Smooth muscle cell (in vitro differentiated cells): Measurements from ENCODE around the gene SMG9. TPM values are rescaled to one million over a fixed set of nuclear protein-coding genes. Genes with fewer than 3 reads are reported as not detected.

Experiments used
- DNase-seq: peaks from one replicate; lab custom pipeline; 2025; ENCODE audit not compliant: unreplicated experiment; lab: John Stamatoyannopoulos, UW
- H2AFZ ChIP-seq: fragments of 200-600 bp; sonication (generic); 2 replicates; pipeline ENCODE4 v1.6.0; 2016; ENCODE audit warnings: antibody characterized with exemption, low read depth, mild to moderate bottlenecking
- H3F3A ChIP-seq: fragments of 200-600 bp; sonication (generic); 2 replicates; pipeline ENCODE4 v1.6.0; 2017; ENCODE audit warnings: antibody characterized with exemption, low read depth
- H3K27ac ChIP-seq: fragments of 200-600 bp; sonication (generic); 2 replicates; pipeline ENCODE4 v1.5.1; 2016; ENCODE audit warnings: low read depth, mild to moderate bottlenecking
- H3K27me3 ChIP-seq: fragments of 200-600 bp; sonication (generic); 2 replicates; pipeline ENCODE4 v1.6.1; 2016; ENCODE audit warnings: low read depth, mild to moderate bottlenecking
- H3K36me3 ChIP-seq: fragments of 200-600 bp; sonication (generic); 2 replicates; pipeline ENCODE4 v1.5.1; 2016; ENCODE audit warnings: low read depth
- H3K4me1 ChIP-seq: fragments of 200-600 bp; sonication (generic); 2 replicates; pipeline ENCODE4 v1.5.1; 2016; ENCODE audit warnings: low read depth
- H3K4me2 ChIP-seq: fragments of 200-600 bp; sonication (generic); 2 replicates; pipeline ENCODE4 v1.6.0; 2016; ENCODE audit warnings: mild to moderate bottlenecking
- H3K4me3 ChIP-seq: fragments of 200-600 bp; sonication (generic); 2 replicates; pipeline ENCODE4 v1.5.1; 2016; ENCODE audit warnings: mild to moderate bottlenecking
- H3K79me2 ChIP-seq: fragments of 200-600 bp; sonication (generic); 2 replicates; pipeline ENCODE4 v1.6.0; 2016; ENCODE audit warnings: low read depth, mild to moderate bottlenecking
- H3K9ac ChIP-seq: fragments of 200-600 bp; sonication (generic); 2 replicates; pipeline ENCODE4 v1.6.0; 2016; ENCODE audit warnings: low read depth
- H3K9me3 ChIP-seq: fragments of 200-600 bp; sonication (generic); replicated peaks from 2 replicates; pipeline ENCODE4 v1.5.1; 2016; ENCODE audit warnings: low read depth
- H4K20me1 ChIP-seq: fragments of 200-600 bp; sonication (generic); 2 replicates; pipeline ENCODE4 v1.6.0; 2016; ENCODE audit warnings: low read depth
- WGBS: methylation state at CpG from one replicate; pipeline ENCODE4 v1.1.7; 2016; ENCODE audit warnings: low lambda C conversion rate; 5-methylcytosine and 5-hydroxymethylcytosine counted together
- polyA plus RNA-seq: library from polyadenylated mRNA; unstranded; fragments of >200 nt; fragmentation: Nextera tagmentation; extraction: Ambion mirVana; gene quantifications from 2 replicates; pipeline ENCODE4 v1.2.1, GENCODE V29; 2016
- total RNA-seq: library from RNA; depleted of rRNA; stranded (reverse); fragments of >200 nt; gene quantifications from 2 replicates; pipeline ENCODE4 v1.2.3, GENCODE V29; 2014
- TF ChIP-seq, protein P1 (sequence below): fragments of 200-600 bp; sonication (generic); IDR thresholded peaks from 2 replicates; pipeline ENCODE4 v1.5.1; 2017; ENCODE audit warnings: borderline replicate concordance, mild to moderate bottlenecking, antibody characterized with exemption; ENCODE audit not compliant: insufficient read depth, poor library complexity, severe bottlenecking

SMG9 gene
- total and polyA plus RNA-seq, 2 experiments from 2014 or later = 13.2 to 39.2 TPM

DNA sequence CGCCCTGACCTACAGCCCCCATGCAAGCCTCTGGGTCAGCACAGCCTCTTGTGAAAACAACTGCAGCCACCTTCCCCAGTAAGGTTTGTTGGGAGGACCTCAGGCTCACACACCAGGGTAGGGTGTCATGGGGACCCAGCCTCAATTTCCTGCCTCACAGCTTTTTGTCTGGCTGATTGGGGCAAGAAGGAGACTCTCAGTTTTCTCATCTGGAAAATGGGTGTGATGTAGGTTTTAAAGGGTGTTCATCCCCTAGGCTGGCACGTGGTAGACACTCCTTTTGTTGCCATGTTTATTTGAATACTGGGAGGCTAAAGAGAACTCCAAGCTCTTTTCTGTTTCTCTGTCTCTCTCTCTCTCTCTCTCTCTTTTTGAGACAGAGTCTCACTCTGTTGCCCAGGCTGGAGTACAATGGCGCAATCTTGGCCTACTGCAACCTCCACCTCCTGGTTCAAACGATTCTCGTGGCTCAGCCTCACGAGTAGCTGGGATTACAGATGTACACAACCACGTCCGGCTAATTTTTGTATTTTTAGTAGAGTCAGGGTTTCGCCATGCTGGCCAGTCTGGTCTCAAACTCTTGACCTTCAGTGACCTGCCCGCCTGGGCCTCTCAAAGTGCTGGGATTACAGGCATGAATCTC is 66.6 kb downstream of the SMG9 start:
- no peak overlapping the region for H3K27ac ChIP-seq
- H4K20me1 ChIP-seq = no peaks in the 10 kb centered on the region
- H3K4me3 ChIP-seq = no peak overlapping the region
- 90% methylated on average over 10 of the region's 10 CpGs for WGBS
- TF ChIP-seq, protein P1, sequence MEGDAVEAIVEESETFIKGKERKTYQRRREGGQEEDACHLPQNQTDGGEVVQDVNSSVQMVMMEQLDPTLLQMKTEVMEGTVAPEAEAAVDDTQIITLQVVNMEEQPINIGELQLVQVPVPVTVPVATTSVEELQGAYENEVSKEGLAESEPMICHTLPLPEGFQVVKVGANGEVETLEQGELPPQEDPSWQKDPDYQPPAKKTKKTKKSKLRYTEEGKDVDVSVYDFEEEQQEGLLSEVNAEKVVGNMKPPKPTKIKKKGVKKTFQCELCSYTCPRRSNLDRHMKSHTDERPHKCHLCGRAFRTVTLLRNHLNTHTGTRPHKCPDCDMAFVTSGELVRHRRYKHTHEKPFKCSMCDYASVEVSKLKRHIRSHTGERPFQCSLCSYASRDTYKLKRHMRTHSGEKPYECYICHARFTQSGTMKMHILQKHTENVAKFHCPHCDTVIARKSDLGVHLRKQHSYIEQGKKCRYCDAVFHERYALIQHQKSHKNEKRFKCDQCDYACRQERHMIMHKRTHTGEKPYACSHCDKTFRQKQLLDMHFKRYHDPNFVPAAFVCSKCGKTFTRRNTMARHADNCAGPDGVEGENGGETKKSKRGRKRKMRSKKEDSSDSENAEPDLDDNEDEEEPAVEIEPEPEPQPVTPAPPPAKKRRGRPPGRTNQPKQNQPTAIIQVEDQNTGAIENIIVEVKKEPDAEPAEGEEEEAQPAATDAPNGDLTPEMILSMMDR = no peak
- H3K36me3 ChIP-seq = no peaks in the 10 kb centered on the region
- no peak for DNase-seq
- no peak overlapping the region for H3K9ac ChIP-seq
- no peaks in the 10 kb centered on the region for H3K79me2 ChIP-seq
- no peak overlapping the region for H2AFZ ChIP-seq
- no peaks in the 10 kb centered on the region for H3F3A ChIP-seq
- H3K4me2 ChIP-seq = no peak overlapping the region
- no peaks in the 10 kb centered on the region for H3K9me3 ChIP-seq
- no peaks in the 10 kb centered on the region for H3K27me3 ChIP-seq
- peaks cover 4% of the 10 kb centered on the region for H3K4me1 ChIP-seq

DNA sequence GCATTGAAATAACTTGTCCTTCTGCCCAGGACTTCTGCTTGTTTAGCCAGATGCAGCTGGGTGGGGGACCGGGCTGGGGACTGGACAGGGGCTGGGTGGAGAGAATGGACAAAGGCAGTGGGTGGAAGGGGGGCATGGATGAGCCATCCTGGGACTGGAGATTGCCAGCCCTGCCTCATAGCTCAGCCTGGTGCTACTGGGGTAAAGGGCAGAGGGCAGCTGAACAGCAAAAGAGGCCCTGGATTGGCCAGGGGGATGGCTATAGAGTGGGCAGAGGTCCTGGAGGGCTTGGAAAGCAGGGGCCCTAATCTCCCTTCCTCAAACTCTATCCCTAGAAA is 67.1 kb downstream of the SMG9 start:
- Histone ChIP-seq H3F3A (no peaks in the 10 kb centered on the region), H3K79me2 (no peaks in the 10 kb centered on the region), H3K4me1 (peaks cover 4% of the 10 kb centered on the region), H3K9ac (no peak overlapping the region), H3K4me3 (no peak overlapping the region), H3K36me3 (no peaks in the 10 kb centered on the region), H4K20me1 (no peaks in the 10 kb centered on the region), H3K27me3 (no peaks in the 10 kb centered on the region), H3K27ac (no peak overlapping the region), H3K4me2 (no peak overlapping the region), H3K9me3 (no peaks in the 10 kb centered on the region), H2AFZ (no peak overlapping the region)
- WGBS = 80% methylated on average over 1 of the region's 1 CpG
- DNase-seq = no peak
- TF ChIP-seq, protein P1 = no peak

DNA sequence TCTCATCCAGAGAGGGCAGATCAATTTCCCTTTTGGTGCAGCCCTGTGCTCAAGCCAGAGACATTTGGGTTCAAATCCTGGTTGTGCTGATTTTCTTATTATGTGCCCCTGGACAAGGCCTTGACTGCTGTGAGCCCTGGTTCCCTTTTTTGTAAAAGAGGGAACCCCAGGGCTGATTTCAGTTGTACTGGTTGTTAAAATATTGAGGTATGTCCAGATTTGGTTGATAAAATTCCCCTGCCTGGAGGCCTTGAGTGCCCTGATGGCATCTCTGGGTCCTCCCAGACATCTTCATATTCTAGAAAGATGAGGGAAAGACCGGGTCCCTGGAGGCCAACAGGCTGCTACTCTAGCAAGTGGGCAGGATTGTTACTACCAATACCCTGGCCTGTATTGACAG is 70.4 kb downstream of the SMG9 start:
- WGBS = 96% methylated on average over 1 of the region's 1 CpG
- Histone ChIP-seq H4K20me1 (no peaks in the 10 kb centered on the region), H3K79me2 (no peaks in the 10 kb centered on the region), H3K36me3 (no peaks in the 10 kb centered on the region), H3F3A (no peaks in the 10 kb centered on the region), H3K27ac (no peak overlapping the region), H3K4me3 (no peak overlapping the region), H2AFZ (no peak overlapping the region), H3K9me3 (no peaks in the 10 kb centered on the region), H3K27me3 (no peaks in the 10 kb centered on the region), H3K4me2 (no peak overlapping the region), H3K9ac (no peak overlapping the region), H3K4me1 (peaks cover 4% of the 10 kb centered on the region)
- DNase-seq = no peak
- TF ChIP-seq, protein P1 = no peak

DNA sequence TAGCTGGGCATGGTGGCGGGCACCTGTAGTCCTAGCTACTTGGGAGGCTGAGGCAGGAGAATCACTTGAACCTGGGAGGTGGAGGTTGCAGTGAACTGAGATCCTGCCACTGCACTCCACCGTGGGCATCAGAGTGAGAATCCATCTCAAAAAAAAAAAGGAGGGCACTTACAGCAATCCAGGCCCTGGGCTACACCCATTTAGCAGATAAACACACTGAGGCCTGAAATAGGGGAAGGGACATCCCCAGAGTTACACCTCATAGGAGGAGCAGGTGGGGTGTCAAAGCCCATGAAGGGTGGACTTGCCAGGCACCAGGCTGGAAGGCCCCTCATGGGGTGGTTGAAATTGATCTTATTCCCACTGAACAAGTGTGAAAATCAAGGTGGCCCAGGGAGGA is 70.9 kb downstream of the SMG9 start:
- no peak overlapping the region for H3K4me3 ChIP-seq
- H3K27ac ChIP-seq = no peak overlapping the region
- TF ChIP-seq, protein P1 = no peak
- no peak overlapping the region for H3K4me2 ChIP-seq
- no peak for DNase-seq
- H3K4me1 ChIP-seq = peaks cover 4% of the 10 kb centered on the region
- no peak overlapping the region for H2AFZ ChIP-seq
- H3K36me3 ChIP-seq = no peaks in the 10 kb centered on the region
- 75% methylated on average over 2 of the region's 2 CpGs for WGBS
- no peaks in the 10 kb centered on the region for H4K20me1 ChIP-seq
- H3K9me3 ChIP-seq = no peaks in the 10 kb centered on the region
- no peaks in the 10 kb centered on the region for H3F3A ChIP-seq
- no peaks in the 10 kb centered on the region for H3K79me2 ChIP-seq
- no peaks in the 10 kb centered on the region for H3K27me3 ChIP-seq
- H3K9ac ChIP-seq = no peak overlapping the region
